EH (cell line): Measurements from ENCODE around the gene MED1.

ENCODE experiments used
- DNase-seq: peaks from one replicate; pipeline ENCODE4 v3.0.0-alpha.2; 2015; ENCODE audit warnings: low read depth

Gene MED1

DNA sequence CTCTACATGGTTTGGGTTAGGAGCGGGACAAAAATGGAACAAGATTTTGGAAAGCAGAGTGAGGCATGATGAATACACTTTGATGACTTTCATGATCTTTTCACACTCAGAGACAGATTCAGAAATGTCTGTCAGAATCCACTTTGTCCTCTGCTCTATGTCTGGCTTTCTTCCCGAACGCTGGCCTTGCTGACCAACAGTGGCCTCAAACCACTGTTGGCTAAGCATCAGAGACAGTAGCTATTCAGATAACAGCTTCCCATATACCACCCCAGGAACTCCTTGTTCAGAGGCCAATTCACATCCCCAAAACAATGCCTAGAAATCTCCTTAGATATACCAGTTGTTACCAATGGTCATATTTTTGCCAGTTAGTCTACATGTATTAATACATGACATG, 90.5 kb downstream of the MED1 start:
- no peak for DNase-seq

DNA sequence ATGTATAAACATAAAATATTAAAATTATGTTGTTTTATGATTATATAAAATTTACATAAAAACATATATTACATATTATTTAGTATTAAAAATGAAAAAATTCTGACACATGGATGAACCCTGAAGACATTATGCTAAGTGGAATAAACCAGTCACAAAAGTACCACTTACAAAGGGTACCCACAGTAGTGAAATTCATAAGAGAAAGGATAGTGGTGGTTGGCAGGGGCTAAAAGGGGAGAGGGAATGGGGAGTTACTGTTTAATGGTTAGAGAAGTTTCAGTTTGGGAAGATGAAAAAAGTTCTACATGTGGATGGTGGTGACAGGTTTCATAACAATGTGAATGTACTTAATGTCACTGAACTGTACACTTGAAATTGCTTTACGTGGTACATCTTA, 91.1 kb downstream of the MED1 start:
- DNase-seq: no peak

DNA sequence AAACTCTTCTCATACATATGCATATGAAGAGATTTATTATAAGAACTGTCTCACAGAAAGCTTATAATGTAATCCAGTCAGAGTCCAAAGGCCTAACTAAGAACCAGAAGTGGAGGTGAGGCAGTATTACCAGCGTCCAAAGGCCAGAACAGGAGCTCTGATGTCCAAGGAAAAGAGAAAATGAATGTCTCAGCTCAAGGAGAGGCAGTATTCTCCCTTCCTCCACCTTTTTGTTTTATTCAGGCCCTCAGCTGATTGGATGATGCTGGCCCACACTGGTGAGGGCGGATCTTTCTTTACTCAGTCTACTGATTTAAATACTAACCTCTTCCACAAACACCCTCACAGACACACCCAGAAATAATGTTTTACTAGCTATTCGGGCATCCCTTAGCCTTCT, 93.1 kb downstream of the MED1 start:
- no peak for DNase-seq

DNA sequence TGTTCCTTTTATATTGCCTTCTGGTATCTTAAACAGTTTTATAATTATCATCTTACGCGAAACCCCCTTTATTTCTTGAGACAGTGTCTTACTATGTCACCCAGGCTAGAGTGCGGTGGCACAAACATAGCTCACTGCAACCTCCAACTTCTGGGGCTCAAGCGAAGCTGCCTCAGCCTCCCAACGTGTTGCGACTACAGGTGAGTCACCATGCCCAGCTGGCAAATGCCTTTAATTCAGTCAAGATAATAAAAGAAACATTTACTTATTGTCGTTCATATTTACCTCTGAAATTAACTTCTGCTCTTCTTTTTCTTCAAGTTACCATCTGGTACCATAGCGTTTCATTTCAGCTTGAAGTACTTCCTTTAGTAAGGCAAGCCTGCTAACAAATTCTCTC, 93.6 kb downstream of the MED1 start:
- no peak for DNase-seq
